EL (cell line): ENCODE results near the gene SHC2.
"Not testable (repeated sequence)": the region's sequence is repeated elsewhere in the genome, so short reads cannot be mapped to it uniquely, and the experiment has no call there.

Source experiments
- DNase-seq: peaks from one replicate; pipeline ENCODE4 v3.0.0-alpha.2; 2016

SHC2 gene

GRCh38 chr19:444677-445210 is 16.1 kb downstream of the SHC2 start:
- no peak for DNase-seq

DNA sequence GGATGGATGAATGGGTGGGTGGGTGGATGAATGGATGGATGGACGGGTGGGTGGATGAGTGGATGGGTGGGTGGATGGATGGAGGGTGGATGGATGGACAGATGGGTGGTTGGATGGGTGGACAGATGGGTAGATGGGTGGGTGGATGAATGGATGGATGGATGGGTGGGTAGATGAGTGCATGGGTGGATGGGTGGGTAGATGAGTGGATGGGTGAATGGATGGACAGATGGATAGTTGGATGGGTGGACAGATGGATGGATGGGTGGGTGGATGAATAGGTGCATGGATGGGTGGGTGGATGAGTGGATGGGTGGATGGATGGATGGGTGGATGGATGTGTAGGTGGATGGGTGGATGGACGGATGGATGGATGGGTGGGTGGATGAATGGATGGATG is 17.8 kb downstream of the SHC2 start:
- DNase-seq = no peak

DNA sequence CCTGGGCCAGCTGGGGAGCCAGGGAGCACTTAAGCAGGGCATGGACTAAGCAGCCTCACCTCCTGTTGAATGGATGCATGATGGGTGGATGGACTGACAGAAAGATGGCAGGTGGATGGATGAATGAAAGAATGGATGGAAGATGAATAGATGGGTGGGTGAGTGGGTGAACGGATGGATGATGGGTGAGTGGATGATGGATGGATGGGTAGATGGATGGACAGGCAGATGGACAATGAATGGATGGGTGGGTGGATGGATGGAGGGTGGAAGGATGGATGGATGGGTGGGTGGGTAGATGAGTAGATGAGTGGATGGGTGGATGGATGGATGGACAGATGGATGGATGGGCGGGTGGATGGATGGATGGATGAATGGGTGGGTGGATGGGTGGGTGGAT is 18.7 kb downstream of the SHC2 start:
- DNase-seq = no peak

- no peak for DNase-seq
Observed at GRCh38 chr19:441213-441836, 19.5 kb downstream of the SHC2 start.

GRCh38 chr19:440391-441212 is 20.2 kb downstream of the SHC2 start:
- no peak for DNase-seq

- DNase-seq = no peak
Observed at GRCh38 chr19:439167-439900, 21.5 kb downstream of the SHC2 start.

DNA sequence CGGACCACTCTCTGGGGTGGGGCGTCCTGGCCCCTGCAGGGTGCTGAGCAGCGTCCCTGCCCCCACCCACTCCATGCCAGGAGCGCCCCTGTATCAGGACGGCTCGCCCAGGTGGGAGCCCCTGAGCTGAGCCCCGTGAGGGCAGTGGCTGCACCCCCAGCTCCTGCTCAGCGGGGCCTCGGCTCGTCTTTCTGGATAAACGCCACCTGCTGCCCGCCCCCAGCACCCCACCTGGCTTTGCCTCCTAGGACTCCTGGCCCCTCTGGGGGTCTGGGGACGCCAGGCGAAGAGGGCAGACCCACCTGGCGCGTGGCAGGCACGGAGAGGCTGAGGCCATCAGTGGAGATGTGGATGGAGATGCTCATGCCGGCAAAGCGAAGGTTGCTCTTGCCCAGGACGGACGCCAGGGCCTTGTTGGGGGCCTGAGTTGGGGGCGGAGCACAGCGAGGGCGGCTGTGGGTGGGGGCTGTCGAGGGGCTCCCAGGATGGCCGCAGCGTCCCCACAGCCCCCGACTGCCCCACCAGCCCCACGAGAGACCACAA is 22.3 kb downstream of the SHC2 start:
- DNase-seq = no peak

GRCh38 chr19:437041-437440 is 23.8 kb downstream of the SHC2 start:
- no peak for DNase-seq

- DNase-seq = no peak
Observed at GRCh38 chr19:436413-436950, 24.4 kb downstream of the SHC2 start.

DNA sequence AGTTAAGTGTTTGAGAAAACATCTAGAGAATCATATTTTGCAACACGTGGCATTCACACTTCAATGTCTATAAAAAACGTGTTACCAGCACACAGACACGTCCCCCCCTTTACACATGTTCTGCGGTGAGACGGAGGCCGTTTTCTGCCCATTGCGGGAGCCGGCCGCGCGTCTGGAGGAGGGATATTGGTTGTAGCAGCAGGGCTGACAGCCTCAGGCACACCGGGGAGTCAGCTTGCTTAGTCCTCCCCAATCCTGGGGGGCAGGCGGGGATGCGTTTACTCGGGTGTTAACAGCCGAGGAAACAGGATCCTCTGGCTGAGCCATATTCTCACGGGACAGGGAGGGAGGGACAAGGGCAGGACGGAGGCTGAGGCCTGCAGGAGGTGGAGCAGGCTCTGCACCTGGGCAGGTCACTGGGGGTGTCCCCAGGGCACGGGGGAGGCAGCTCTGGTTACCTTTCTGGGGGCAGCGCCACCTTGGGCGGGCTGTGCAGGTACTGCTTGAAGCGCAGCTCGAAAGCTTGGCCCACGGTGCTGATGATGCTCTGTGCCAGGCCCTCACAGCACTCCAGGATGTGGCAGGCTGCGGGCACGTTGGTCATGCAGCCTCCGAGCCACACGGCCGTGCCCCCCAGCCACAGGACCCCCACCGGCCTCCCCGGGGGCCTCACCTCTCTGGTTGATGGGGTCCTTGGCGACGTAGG is 25.0 kb downstream of the SHC2 start:
- no peak for DNase-seq

GRCh38 chr19:435056-435706 is 25.7 kb downstream of the SHC2 start:
- DNase-seq = no peak

DNA sequence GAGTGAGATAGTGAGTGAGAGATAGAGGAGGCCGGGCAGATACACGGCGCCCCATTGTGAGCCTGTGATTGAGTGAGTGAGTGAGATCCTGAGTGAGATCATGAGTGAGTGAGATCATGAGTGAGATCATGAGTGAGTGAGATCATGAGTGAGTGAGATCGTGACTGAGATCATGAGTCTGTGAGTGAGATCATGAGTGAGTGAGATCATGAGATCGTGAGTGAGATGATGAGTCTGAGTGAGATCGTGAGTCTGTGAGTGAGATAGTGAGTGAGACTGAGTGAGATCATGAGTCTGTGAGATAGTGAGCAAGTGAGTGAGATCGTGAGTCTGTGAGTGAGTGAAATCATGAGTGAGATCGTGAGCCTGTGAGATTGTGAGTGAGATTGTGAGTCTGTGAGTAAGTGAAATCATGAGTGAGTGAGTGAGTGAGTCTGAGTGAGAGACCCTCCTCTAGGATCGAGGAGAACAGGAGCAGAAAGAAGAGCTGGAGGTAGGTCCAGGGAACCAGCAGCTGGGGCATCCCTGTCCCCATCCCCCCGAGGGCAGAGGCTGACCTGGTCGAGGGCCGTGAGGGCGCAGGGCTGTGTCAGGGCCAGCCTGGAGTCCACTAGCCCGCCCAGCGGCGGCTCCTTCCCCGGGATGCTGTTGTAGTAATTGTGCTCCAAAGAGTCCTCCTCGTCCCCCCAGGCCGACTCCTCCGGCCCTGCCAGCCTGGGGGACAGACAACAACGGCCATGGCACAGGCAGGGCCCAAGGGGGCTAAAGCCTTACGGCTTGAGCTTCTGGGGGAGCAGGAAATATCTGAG is 26.5 kb downstream of the SHC2 start:
- DNase-seq = no peak

GRCh38 chr19:430701-431100 is 30.1 kb downstream of the SHC2 start:
- DNase-seq = no peak

GRCh38 chr19:428149-428548 is 32.7 kb downstream of the SHC2 start:
- DNase-seq = no peak

DNA sequence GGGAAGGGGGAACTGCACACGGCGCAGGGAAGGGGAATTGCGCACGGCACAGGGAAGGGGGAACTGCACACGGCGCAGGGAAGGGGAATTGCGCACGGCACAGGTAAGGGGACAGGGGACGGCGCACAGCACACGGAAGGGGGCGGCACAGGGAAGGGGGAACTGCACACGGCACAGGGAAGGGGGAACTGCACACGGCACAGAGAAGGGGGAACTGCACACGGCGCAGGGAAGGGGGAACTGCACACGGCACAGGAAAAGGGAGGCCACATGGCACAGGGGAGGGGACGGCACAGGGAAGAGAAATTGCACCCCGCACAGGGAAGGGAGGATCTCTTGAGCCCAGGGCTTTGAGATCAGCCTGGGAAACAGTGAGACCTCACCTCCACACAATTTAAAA is 33.2 kb downstream of the SHC2 start:
- DNase-seq = not testable (repeated sequence)

DNA sequence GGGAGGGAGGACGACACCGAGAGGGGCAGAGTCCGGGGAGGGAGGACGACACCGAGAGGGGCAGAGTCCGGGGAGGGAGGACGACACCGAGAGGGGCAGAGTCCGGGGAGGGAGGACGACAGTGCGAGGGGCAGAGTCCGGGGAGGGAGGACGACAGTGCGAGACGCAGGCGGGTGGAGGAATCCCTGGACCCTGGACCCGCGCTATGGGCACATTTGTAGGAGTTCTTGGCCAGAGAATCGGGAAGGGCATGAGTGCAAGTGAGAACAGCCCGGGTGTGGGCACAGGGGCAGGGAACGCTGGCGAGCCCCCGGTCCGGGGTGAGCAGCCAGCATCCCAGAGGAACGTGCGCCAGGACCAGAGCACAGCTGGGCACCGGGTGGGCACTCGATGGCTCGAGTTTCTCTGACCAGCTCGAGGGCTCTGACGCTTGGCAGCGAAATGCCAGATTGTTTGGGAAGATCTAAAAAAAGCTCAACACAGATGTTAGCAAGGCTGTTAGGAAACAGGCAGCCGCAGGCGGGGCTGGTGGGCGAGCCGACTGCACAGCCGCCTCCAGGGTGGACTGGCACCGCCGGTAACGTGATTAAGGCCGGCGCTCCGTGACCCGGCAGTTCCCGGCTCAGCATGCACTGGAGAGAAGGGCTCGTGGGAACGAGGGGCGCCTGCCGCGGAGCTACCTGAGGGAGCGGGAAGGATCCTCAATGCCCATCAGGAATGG is 33.9 kb downstream of the SHC2 start:
- DNase-seq = no peak

- DNase-seq = no peak
Observed at GRCh38 chr19:425056-425455, 35.8 kb downstream of the SHC2 start.

DNA sequence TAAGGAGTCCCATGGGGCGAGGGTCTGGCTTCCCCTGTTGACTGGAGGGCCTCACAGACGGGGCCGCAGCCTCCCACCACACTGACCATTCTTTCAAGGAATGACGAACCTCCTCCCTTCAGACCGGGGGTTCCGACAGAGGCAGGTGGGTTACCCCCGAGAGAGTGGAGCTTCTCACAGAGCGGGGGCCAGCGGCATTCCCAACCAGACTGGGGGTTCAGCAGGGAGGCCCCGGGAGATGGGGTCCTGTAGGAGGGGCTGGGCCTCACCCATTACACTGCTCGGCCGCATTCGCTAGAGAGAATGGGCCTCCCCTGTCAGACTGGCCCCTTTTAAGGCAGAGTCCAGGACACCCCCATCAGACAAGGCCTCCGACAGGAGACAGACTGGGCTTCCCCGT is 36.3 kb downstream of the SHC2 start:
- no peak for DNase-seq

GRCh38 chr19:423691-424466 is 37.0 kb downstream of the SHC2 start:
- no peak for DNase-seq

DNA sequence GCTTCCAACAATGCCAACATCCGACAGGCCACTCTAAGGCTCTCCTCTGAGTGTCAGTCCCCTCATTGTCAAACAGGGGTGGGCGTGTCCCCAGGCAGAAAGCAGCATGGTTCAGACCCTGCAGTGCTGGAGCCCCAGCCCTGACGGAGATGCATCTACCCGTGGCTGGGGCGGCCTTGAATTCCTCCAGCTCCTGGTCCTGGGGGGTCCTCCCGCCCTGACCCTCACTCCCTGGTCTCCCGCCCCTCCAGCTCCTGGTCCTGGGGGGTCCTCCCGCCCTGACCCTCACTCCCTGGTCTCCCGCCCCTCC is 38.0 kb downstream of the SHC2 start:
- DNase-seq = not testable (repeated sequence)
